Muscle of arm (tissue), 14 donors: ENCODE data around the gene ATP1A3. TPM values are rescaled to one million over a fixed set of nuclear protein-coding genes. Genes with fewer than 3 reads are reported as not detected.
A peak's percentile ranks its signal among the peaks of the same experiment; 100 is the strongest.
"Not testable (repeated sequence)": the region's sequence is repeated elsewhere in the genome, so short reads cannot be mapped to it uniquely, and the experiment has no call there.

Experiments
- DNase-seq: peaks from one replicate; pipeline ENCODE4 v3.0.0-alpha.2; 2013
- long read RNA-seq, 11 donors: transcript quantifications; one replicate each; lab custom pipeline, GENCODE V29; 2026
- polyA plus RNA-seq, 12 donors: library from polyadenylated mRNA; unstranded; fragments of 120-200 nt; gene quantifications; one replicate each; pipeline ENCODE4 v1.2.1, GENCODE V29; 2013; ENCODE audit not compliant: insufficient read length in 12 of 12

ATP1A3 gene
- 10 to 100 TPM in 1 of 12 donors, 1 to 10 TPM in 1, under 1 TPM in 9, not detected in 1; 0.30 to 16.6 (median 0.59) TPM for polyA plus RNA-seq
- long read RNA-seq, donor 1, partial matches to known transcripts, result 0 of 4 reads
- long read RNA-seq, donor 1, other reads (novel, unspliced or antisense), result 0 of 4 reads
- long read RNA-seq, donor 2, result 0 reads
- long read RNA-seq, donor 3, result 0 reads
- long read RNA-seq, donor 4, result 0 reads
- long read RNA-seq, donor 5, result 0 reads
- long read RNA-seq, donor 6, result 0 reads
- long read RNA-seq, donor 7, result 0 reads
- long read RNA-seq, donor 8, result 0 reads
- long read RNA-seq, donor 9, result 0 reads
- long read RNA-seq, donor 10, result 0 reads
- long read RNA-seq, donor 11, result 0 reads

GRCh38 chr19:41993612-41994483 lies at the start of gene ATP1A3:
Gene ATP1A3 (minus strand): TSS chr19:41994230. CDS start chr19:41994076, 154 bp downstream.
- DNase-seq, result no peak

GRCh38 chr19:42042455-42043170 lies 48.6 kb upstream of the ATP1A3 start:
- DNase-seq, result no peak

GRCh38 chr19:42040491-42040890 lies 46.5 kb upstream of the ATP1A3 start:
- not testable (repeated sequence) for DNase-seq

GRCh38 chr19:42040031-42040430 lies 46.0 kb upstream of the ATP1A3 start:
- DNase-seq, result no peak

- no peak for DNase-seq
These were observed 44.6 kb upstream of the ATP1A3 start for GRCh38 chr19:42038666-42039065.

GRCh38 chr19:42037649-42038048 lies 43.6 kb upstream of the ATP1A3 start:
- DNase-seq, result no peak

- DNase-seq, result peak; percentile 51
These were observed 40.8 kb upstream of the ATP1A3 start for GRCh38 chr19:42034640-42035391.

- no peak for DNase-seq
These were observed 39.4 kb upstream of the ATP1A3 start for GRCh38 chr19:42033413-42033812.

GRCh38 chr19:42032431-42032830 lies 38.4 kb upstream of the ATP1A3 start:
- peak; percentile 25 for DNase-seq

- DNase-seq, result no peak
These were observed 36.8 kb upstream of the ATP1A3 start for GRCh38 chr19:42030645-42031440.

- no peak for DNase-seq
These were observed 34.5 kb upstream of the ATP1A3 start for GRCh38 chr19:42028304-42029216.

- peak; percentile 27 for DNase-seq
These were observed 30.6 kb upstream of the ATP1A3 start for GRCh38 chr19:42024622-42025111.

GRCh38 chr19:42023943-42024260 lies 29.9 kb upstream of the ATP1A3 start:
- no peak for DNase-seq

GRCh38 chr19:42023121-42023942 lies 29.3 kb upstream of the ATP1A3 start:
- DNase-seq, result no peak

GRCh38 chr19:42022616-42023015 lies 28.6 kb upstream of the ATP1A3 start:
- DNase-seq, result no peak

- DNase-seq, result no peak
These were observed 27.2 kb upstream of the ATP1A3 start for GRCh38 chr19:42021185-42021584.

GRCh38 chr19:42018503-42019193 lies 24.6 kb upstream of the ATP1A3 start:
- DNase-seq, result no peak

GRCh38 chr19:42017040-42017439 lies 23.0 kb upstream of the ATP1A3 start:
- no peak for DNase-seq
